Keratinocyte (primary cell): ENCODE data around the gene SFXN1.

Experiments
- EZH2 ChIP-seq: IDR thresholded peaks from one replicate; pipeline ENCODE4 v1.6.1; 2012; ENCODE audit warnings: inconsistent platforms, mild to moderate bottlenecking, low read length, moderate library complexity
- TF ChIP-seq, protein P1 (sequence below), 3 experiments: IDR thresholded peaks in 1 of 3; conservative IDR thresholded peaks in 1 of 3; optimal IDR thresholded peaks in 1 of 3; 2 replicates in 2 of 3; 3 replicates in 1 of 3; pipeline versions ENCODE3 to v1.5.1; 2011; ENCODE audit warnings: low read length in 3 of 3, mild to moderate bottlenecking in 3 of 3, moderate library complexity in 2 of 3, control low read depth in 1 of 3, inconsistent platforms in 1 of 3; ENCODE audit not compliant: insufficient read depth in 2 of 3; ENCODE audit errors: extremely low read depth in 1 of 3

DNA sequence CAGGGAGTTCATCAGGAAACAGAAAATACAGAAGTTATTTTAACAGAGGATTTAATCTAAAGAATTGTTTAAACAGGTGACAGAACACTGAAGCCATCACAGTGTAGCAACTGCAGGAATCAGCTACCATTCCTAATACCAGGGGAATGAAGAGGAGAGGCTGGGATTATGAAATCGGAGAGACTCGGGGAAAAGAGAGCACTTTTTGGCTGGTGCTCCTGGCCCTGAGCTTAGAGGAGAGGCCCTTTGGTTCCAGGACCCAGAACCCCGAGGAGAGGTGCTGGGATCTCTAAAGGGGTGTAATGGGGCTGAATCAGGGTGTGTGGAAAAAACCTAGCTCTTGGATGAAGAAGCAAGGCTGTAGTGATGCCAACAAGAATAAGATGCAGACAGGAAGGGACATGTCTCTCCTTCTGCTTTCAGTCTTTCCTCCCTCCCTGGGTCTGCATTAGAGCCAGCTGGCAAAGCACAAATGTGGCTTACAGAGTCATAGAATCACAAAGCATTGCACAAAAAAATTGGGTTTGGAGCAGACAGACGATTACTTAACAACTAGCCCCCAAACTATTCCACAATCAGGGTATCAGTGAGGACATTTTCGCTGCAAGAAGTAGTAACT lies 11.6 kb upstream of the SFXN1 start:
- TF ChIP-seq, protein P1, sequence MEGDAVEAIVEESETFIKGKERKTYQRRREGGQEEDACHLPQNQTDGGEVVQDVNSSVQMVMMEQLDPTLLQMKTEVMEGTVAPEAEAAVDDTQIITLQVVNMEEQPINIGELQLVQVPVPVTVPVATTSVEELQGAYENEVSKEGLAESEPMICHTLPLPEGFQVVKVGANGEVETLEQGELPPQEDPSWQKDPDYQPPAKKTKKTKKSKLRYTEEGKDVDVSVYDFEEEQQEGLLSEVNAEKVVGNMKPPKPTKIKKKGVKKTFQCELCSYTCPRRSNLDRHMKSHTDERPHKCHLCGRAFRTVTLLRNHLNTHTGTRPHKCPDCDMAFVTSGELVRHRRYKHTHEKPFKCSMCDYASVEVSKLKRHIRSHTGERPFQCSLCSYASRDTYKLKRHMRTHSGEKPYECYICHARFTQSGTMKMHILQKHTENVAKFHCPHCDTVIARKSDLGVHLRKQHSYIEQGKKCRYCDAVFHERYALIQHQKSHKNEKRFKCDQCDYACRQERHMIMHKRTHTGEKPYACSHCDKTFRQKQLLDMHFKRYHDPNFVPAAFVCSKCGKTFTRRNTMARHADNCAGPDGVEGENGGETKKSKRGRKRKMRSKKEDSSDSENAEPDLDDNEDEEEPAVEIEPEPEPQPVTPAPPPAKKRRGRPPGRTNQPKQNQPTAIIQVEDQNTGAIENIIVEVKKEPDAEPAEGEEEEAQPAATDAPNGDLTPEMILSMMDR (optimal IDR thresholded peaks at IDR 0.05 in 1 of 3, IDR thresholded peaks at IDR 0.05 in 1 of 3, conservative IDR thresholded peaks at IDR 0.05 in 1 of 3; ENCODE audit: extremely low read depth in 1 of 3, insufficient read depth in 2 of 3, low read length in 3 of 3): no peak
- no peak for TF ChIP-seq EZH2
